ENCODE data around the gene ADRA2B. TPM values are rescaled to one million over a fixed set of nuclear protein-coding genes. Genes with fewer than 3 reads are reported as not detected.

Gene ADRA2B
- total RNA-seq, 2 experiments from 2014 or later, result 0.29 to 0.34 TPM

- Mint-ChIP-seq H3K27me3 (no peaks in the 10 kb centered on the region), H3K36me3 (ENCODE audit: low read depth) (peaks cover 15% of the 10 kb centered on the region), H3K4me1 (ENCODE audit: low read depth) (peaks cover 90% of the 10 kb centered on the region), H3K4me3 (peak overlapping the region; percentile 42), H3K27ac (peak overlapping the region; percentile 93), H3K9me3 (peaks cover 12% of the 10 kb centered on the region)
- ATAC-seq, result peak; percentile 6
- intact Hi-C loops (cut with micrococcal nuclease), result loop anchor here (1.0 kb wide), 1 partner anchor 7 kb away; no protein-coding TSS in a partner anchor
- ChIA-PET POLR2A (interaction anchor here (0.8 to 22.2 kb wide), 4 partner anchors 15 to 52 kb away, joined by 3 to 690 read pairs (median 6); partner anchors contain the start of genes ASTL, DUSP2 and STARD7), CTCF (interaction anchor here (1.1 to 6.2 kb wide), 4 partner anchors 10 to 19 kb away, joined by 4 to 43 read pairs (median 14); partner anchors contain the start of gene ASTL)
- TF ChIP-seq CTCF (IDR thresholded peaks at IDR 0.05), result no peak
- DNase-seq, result peak; percentile 49
Observed at GRCh38 chr2:96156926-96157648, 40.7 kb upstream of the ADRA2B start.

GRCh38 chr2:96156011-96156820 lies 39.8 kb upstream of the ADRA2B start:
- ATAC-seq, result peak; percentile 49
- POLR2A ChIA-PET, result interaction anchor here (22.2 kb wide), 1 partner anchor 14 kb away, joined by 690 read pairs; the partner anchor contains the start of genes ASTL and DUSP2
- Mint-ChIP-seq H3K4me1 (ENCODE audit: low read depth) (peaks cover 93% of the 10 kb centered on the region), H3K27me3 (no peaks in the 10 kb centered on the region), H3K27ac (peak overlapping the region; percentile 93), H3K4me3 (peak overlapping the region; percentile 42), H3K36me3 (ENCODE audit: low read depth) (peaks cover 11% of the 10 kb centered on the region), H3K9me3 (peaks cover 12% of the 10 kb centered on the region)
- TF ChIP-seq CTCF (IDR thresholded peaks at IDR 0.05), result no peak
- intact Hi-C loops (cut with micrococcal nuclease), result loop anchor here (1.0 kb wide), 1 partner anchor 8 kb away; no protein-coding TSS in a partner anchor
- CTCF ChIA-PET, result interaction anchor here (1.0 to 6.2 kb wide), 5 partner anchors 9 to 18 kb away, joined by 3 to 43 read pairs (median 7); partner anchors contain the start of gene ASTL
- DNase-seq, result peak; percentile 88

- H3K36me3 Mint-ChIP-seq (ENCODE audit: low read depth), result peaks cover under 1% of the 10 kb centered on the region
- CTCF ChIA-PET, result interaction anchor here (1.0 to 6.2 kb wide), 3 partner anchors 8 to 20 kb away, joined by 3 to 43 read pairs (median 9); no protein-coding TSS in a partner anchor
- POLR2A ChIA-PET, result interaction anchor here (5.6 to 22.2 kb wide), 2 partner anchors 9 to 13 kb away, joined by 36 to 690 read pairs; partner anchors contain the start of genes ASTL and DUSP2
- TF ChIP-seq CTCF (IDR thresholded peaks at IDR 0.05), result no peak
- ATAC-seq (no peak), DNase-seq (no peak)
- peak overlapping the region; percentile 28 for H3K27ac Mint-ChIP-seq
- no peak overlapping the region for H3K4me3 Mint-ChIP-seq
- peaks cover 96% of the 10 kb centered on the region for H3K4me1 Mint-ChIP-seq (ENCODE audit: low read depth)
- H3K27me3 Mint-ChIP-seq, result no peaks in the 10 kb centered on the region
- intact Hi-C loops (cut with micrococcal nuclease), result no loop called here
- H3K9me3 Mint-ChIP-seq, result peaks cover under 1% of the 10 kb centered on the region
Observed at GRCh38 chr2:96154506-96155380, 38.4 kb upstream of the ADRA2B start.

GRCh38 chr2:96153991-96154431 lies 37.6 kb upstream of the ADRA2B start:
- ATAC-seq (no peak), DNase-seq (no peak)
- Mint-ChIP-seq H3K27ac (no peak overlapping the region), H3K4me3 (no peak overlapping the region), H3K36me3 (ENCODE audit: low read depth) (no peaks in the 10 kb centered on the region), H3K9me3 (no peaks in the 10 kb centered on the region), H3K27me3 (no peaks in the 10 kb centered on the region), H3K4me1 (ENCODE audit: low read depth) (peaks cover 96% of the 10 kb centered on the region)
- TF ChIP-seq CTCF (IDR thresholded peaks at IDR 0.05), result no peak
- POLR2A ChIA-PET, result interaction anchor here (5.6 to 22.2 kb wide), 2 partner anchors 10 to 12 kb away, joined by 36 to 690 read pairs; partner anchors contain the start of genes ASTL and DUSP2
- CTCF ChIA-PET, result interaction anchor here (1.7 kb wide), 1 partner anchor 20 kb away, joined by 9 read pairs; no protein-coding TSS in a partner anchor
- intact Hi-C loops (cut with micrococcal nuclease), result no loop called here
